Tibial artery (tissue), 4 donors: ENCODE results near the gene ALDH4A1.

ENCODE experiments used
- DNase-seq, 2 donors: peaks; one replicate each; pipeline ENCODE4 v3.0.0-alpha.2; 2019
- H3K27ac ChIP-seq, 2 donors: fragments of 200-600 bp; sonication (generic) in 1 of 2; 1 replicate in 1 of 2; 2 replicates in 1 of 2; pipeline ENCODE4 v1.5.1; 2018 to 2019; ENCODE audit warnings: mild to moderate bottlenecking in 1 of 2
- H3K27me3 ChIP-seq, 2 donors: fragments of 200-600 bp; sonication (generic) in 1 of 2; one replicate each; pipeline versions ENCODE4 v1.5.1 to v1.6.0; 2016 to 2019
- H3K36me3 ChIP-seq, 3 donors: fragments of 200-600 bp; sonication (generic) in 2 of 3; one replicate each; pipeline ENCODE4 v1.5.1; 2016 to 2019; ENCODE audit warnings: mild to moderate bottlenecking in 2 of 3
- H3K4me1 ChIP-seq, 4 donors: fragments of 200-600 bp; sonication (generic) in 2 of 4; 1 replicate in 3 of 4; 2 replicates in 1 of 4; pipeline ENCODE4 v1.5.1; 2016 to 2019
- H3K4me3 ChIP-seq, 2 donors: fragments of 200-600 bp; sonication (generic) in 1 of 2; 1 replicate in 1 of 2; 2 replicates in 1 of 2; pipeline ENCODE4 v1.5.1; 2018 to 2019; ENCODE audit warnings: mild to moderate bottlenecking in 2 of 2
- H3K9me3 ChIP-seq, 3 donors: fragments of 200-600 bp; sonication (generic) in 1 of 3; one replicate each; pipeline ENCODE4 v1.5.1; 2016 to 2019
- CTCF ChIP-seq, 2 experiments: fragments of 200-600 bp in 1 of 2; fragments of 450-650 bp in 1 of 2; IDR thresholded peaks; one replicate each; pipeline ENCODE4 v1.5.1; 2017 to 2019; ENCODE audit warnings: antibody characterized with exemption in 2 of 2, mild to moderate bottlenecking in 1 of 2, moderate library complexity in 1 of 2
- intact Hi-C: fragments of 100-400 bp; cut with DNase I; formaldehyde crosslinking; loops from one replicate; pipeline ENCODE4 v1.15.0; 2023; ENCODE audit warnings: low total_unique reads

The ALDH4A1 gene

GRCh38 chr1:18948913-18949685 lies 46.7 kb upstream of the ALDH4A1 start:
- no peaks in the 10 kb centered on the region for H3K27me3 ChIP-seq
- DNase-seq = peak; percentile 68 to 84
- peak overlapping the region; percentile 94 to 98 for H3K27ac ChIP-seq
- TF ChIP-seq CTCF (IDR thresholded peaks at IDR 0.05) = peak in 1 of 2 experiments; percentile 31
- intact Hi-C loops = no loop called here
- no peaks in the 10 kb centered on the region for H3K36me3 ChIP-seq
- H3K4me3 ChIP-seq = peak overlapping the region; percentile 46 to 51
- H3K4me1 ChIP-seq = peaks cover 4 to 98% (median 86%) of the 10 kb centered on the region in 4 donors
- no peaks in the 10 kb centered on the region for H3K9me3 ChIP-seq

GRCh38 chr1:18948048-18948912 lies 45.9 kb upstream of the ALDH4A1 start:
- Histone ChIP-seq H3K4me1 (peaks cover 4 to 98% (median 84%) of the 10 kb centered on the region in 4 donors), H3K9me3 (no peaks in the 10 kb centered on the region), H3K4me3 (peak overlapping the region in 1 of 2 donors; percentile 46), H3K27me3 (no peaks in the 10 kb centered on the region), H3K27ac (peak overlapping the region; percentile 94 to 98), H3K36me3 (no peaks in the 10 kb centered on the region)
- peak in 1 of 2 donors; percentile 84 for DNase-seq
- intact Hi-C loops = no loop called here
- TF ChIP-seq CTCF (IDR thresholded peaks at IDR 0.05) = no peak

- H3K9me3 ChIP-seq = no peaks in the 10 kb centered on the region
- peaks cover 4 to 96% (median 81%) of the 10 kb centered on the region in 4 donors for H3K4me1 ChIP-seq
- no peaks in the 10 kb centered on the region for H3K36me3 ChIP-seq
- no peak for DNase-seq
- peak overlapping the region; percentile 94 to 98 for H3K27ac ChIP-seq
- H3K4me3 ChIP-seq = no peak overlapping the region
- intact Hi-C loops = no loop called here
- no peak for TF ChIP-seq CTCF (IDR thresholded peaks at IDR 0.05)
- H3K27me3 ChIP-seq = no peaks in the 10 kb centered on the region
Observed at GRCh38 chr1:18947570-18947969, 45.2 kb upstream of the ALDH4A1 start.

GRCh38 chr1:18946550-18947381 lies 44.4 kb upstream of the ALDH4A1 start:
- peaks cover 10 to 96% (median 81%) of the 10 kb centered on the region in 4 donors for H3K4me1 ChIP-seq
- no peak overlapping the region for H3K4me3 ChIP-seq
- intact Hi-C loops = no loop called here
- no peaks in the 10 kb centered on the region for H3K36me3 ChIP-seq
- peak overlapping the region; percentile 94 to 98 for H3K27ac ChIP-seq
- no peak for DNase-seq
- TF ChIP-seq CTCF (IDR thresholded peaks at IDR 0.05) = no peak
- no peaks in the 10 kb centered on the region for H3K9me3 ChIP-seq
- H3K27me3 ChIP-seq = no peaks in the 10 kb centered on the region

GRCh38 chr1:18945401-18945849 lies 43.1 kb upstream of the ALDH4A1 start:
- Histone ChIP-seq H3K4me3 (no peak overlapping the region), H3K36me3 (no peaks in the 10 kb centered on the region), H3K9me3 (no peaks in the 10 kb centered on the region), H3K27ac (peak overlapping the region; percentile 54 to 98), H3K27me3 (no peaks in the 10 kb centered on the region), H3K4me1 (peaks cover 15 to 98% (median 83%) of the 10 kb centered on the region in 4 donors)
- DNase-seq = no peak
- intact Hi-C loops = no loop called here
- no peak for TF ChIP-seq CTCF (IDR thresholded peaks at IDR 0.05)
